ENCODE measurements around the gene TES.
A peak's percentile ranks its signal among the peaks of the same experiment; 100 is the strongest.
"Not testable (repeated sequence)": the region's sequence is repeated elsewhere in the genome, so short reads cannot be mapped to it uniquely, and the experiment has no call there.

The TES gene, protein sequence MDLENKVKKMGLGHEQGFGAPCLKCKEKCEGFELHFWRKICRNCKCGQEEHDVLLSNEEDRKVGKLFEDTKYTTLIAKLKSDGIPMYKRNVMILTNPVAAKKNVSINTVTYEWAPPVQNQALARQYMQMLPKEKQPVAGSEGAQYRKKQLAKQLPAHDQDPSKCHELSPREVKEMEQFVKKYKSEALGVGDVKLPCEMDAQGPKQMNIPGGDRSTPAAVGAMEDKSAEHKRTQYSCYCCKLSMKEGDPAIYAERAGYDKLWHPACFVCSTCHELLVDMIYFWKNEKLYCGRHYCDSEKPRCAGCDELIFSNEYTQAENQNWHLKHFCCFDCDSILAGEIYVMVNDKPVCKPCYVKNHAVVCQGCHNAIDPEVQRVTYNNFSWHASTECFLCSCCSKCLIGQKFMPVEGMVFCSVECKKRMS

GRCh38 chr7:116210345-116211005, at the start of gene TES:
TSS of gene TES (plus strand) at chr7:116210539. CDS start at chr7:116210708, 169 bp downstream.
- peak; percentile 95 for DNase-seq (ENCODE audit: low spot score)

GRCh38 chr7:116161728-116162127, 48.6 kb upstream of the TES start:
- DNase-seq (ENCODE audit: low spot score) = peak; percentile 60

DNA sequence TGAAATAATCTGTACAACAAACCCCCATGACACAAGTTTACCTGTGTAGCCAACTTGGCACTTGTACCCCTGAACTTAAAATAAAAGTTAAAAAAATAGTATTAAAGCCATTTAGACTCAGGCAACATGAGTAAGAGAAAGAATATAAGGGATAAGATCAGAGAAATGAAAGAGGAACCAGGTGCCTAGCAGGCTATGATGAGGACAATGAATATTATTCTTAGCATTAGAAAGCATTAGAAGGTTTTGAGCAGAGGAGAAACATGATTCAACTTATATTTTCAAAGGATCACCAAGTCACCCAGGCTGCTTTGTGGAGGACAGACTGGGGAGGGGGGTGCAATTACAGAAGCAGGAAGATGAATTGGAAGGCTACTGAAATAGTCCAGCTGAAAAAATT, 48.1 kb upstream of the TES start:
- DNase-seq (ENCODE audit: low spot score) = no peak

DNA sequence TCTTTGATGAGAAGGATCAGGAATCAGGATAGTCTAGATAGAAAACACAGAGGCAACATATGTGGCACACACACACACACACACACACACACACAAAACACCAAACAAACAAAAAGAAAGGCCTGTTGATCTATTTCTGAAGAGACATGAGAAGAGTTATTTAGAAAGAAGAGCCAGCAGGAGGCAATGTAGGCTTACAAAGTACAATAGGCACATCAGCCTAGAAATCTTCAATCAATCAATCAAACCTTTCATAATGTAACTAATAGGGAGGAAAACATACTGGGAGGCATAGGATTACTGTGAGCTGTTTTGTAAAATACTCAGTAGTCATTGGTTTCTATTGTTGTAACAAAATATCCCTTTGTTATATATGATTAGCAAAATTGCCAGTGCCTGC, 47.3 kb upstream of the TES start:
- no peak for DNase-seq (ENCODE audit: low spot score)

GRCh38 chr7:116164552-116165306, 45.6 kb upstream of the TES start:
- DNase-seq (ENCODE audit: low spot score) = no peak

DNA sequence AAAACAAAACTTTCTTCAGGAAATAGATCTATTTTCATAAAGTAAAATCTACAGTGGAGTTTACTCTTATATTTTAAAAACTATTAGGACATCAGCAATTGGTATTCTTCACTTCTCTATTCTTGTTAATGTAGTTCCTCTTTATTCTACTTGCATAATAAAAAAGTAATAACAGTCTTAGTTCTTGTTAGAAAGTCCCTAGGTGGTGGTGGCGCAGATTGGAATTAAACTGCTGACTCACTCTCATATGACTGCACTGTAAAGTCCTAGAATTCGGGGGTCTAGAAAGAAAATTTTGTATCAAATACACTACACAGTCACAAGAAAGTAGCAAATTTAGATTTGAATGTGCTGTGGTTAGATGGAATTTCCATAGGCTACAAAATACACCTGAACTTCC, 44.6 kb upstream of the TES start:
- no peak for DNase-seq (ENCODE audit: low spot score)

DNA sequence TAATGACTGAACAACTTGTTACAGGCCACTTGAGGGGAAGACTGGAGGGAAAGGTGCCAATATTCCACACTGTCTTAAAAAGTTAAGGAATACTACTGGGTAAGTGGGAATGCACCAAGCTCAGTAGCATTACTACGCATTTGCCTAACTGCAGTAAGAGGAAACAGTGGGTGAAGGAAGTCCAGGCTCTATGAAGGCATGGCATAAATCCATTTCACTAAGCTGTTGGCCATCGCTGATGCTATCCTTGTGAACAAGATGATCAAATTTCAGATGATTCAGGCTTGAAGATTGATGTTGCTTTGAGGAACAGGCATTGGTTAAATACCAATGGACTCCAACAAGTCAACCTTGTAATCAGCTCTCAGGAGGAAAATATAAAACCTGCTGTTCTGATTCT, 44.2 kb upstream of the TES start:
- DNase-seq (ENCODE audit: low spot score) = no peak

- no peak for DNase-seq (ENCODE audit: low spot score)
These were observed 43.2 kb upstream of the TES start for GRCh38 chr7:116167177-116167576.

GRCh38 chr7:116169060-116169459, 41.3 kb upstream of the TES start:
- DNase-seq (ENCODE audit: low spot score) = no peak

GRCh38 chr7:116170180-116170579, 40.2 kb upstream of the TES start:
- DNase-seq (ENCODE audit: low spot score) = no peak

- DNase-seq (ENCODE audit: low spot score) = no peak
These were observed 39.2 kb upstream of the TES start for GRCh38 chr7:116171094-116171493.

- no peak for DNase-seq (ENCODE audit: low spot score)
These were observed 38.0 kb upstream of the TES start for GRCh38 chr7:116172353-116172752.

GRCh38 chr7:116173051-116174028, 37.0 kb upstream of the TES start:
- peak; percentile 23 for DNase-seq (ENCODE audit: low spot score)

GRCh38 chr7:116175095-116175494, 35.2 kb upstream of the TES start:
- not testable (repeated sequence) for DNase-seq (ENCODE audit: low spot score)

DNA sequence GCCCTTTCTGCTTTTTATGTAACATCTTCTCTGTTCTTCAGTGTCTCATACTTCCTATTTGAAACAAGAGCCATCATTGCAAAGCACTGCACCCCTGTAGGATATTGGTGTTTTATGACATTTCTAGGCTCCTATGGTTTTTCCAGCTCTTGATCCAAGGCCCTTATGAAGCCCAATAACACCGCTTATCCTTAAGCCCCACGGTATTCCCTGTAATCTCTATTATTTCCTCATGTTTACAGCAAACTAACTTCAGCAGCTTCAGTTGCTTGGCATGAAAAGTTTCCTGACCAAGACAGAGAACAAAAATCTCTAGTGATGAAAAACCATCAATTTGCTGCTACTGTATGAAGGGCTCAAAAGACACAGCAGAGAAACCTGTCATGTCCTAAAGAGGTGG, 34.1 kb upstream of the TES start:
- no peak for DNase-seq (ENCODE audit: low spot score)

DNA sequence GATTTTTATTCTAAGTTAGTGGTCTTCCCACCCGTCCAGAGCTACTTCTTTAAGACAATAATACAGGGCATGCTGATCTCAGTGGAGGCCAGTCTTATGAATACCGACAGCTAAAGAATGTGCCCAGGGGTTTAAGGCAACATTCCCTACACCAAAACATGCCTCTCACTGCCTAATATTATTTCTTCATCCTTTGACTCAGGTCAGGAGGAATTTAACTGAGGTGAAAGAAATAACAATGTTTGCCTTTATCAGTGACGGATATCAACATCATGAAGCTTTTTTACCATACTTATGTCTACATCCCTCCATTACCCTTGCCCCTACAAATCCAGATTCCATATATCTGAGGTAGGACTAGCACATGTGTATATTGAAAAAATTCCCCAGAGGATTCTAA, 33.3 kb upstream of the TES start:
- DNase-seq (ENCODE audit: low spot score) = no peak

- peak; percentile 37 for DNase-seq (ENCODE audit: low spot score)
These were observed 30.0 kb upstream of the TES start for GRCh38 chr7:116180302-116180701.

- no peak for DNase-seq (ENCODE audit: low spot score)
These were observed 28.3 kb upstream of the TES start for GRCh38 chr7:116182023-116182422.

DNA sequence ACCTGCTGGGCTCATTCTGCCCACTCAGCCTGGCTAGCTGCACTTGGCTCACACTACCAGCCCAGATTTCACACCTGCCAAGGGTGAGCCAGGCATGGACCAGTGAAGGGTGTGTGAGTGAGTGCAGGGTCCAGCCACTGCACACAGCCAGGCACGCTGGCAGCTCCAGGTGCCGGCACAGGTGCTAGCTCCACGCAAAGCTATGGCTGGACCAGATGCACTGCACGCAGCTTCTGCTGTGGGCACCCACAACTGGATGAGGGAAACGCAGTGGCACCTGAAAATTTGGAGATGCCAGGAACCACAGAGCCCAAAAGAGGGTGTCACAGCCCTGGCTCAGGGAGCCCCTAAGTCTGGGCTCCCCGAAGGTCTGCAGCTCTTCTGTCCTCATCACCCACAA, 24.9 kb upstream of the TES start:
- DNase-seq (ENCODE audit: low spot score) = no peak

DNA sequence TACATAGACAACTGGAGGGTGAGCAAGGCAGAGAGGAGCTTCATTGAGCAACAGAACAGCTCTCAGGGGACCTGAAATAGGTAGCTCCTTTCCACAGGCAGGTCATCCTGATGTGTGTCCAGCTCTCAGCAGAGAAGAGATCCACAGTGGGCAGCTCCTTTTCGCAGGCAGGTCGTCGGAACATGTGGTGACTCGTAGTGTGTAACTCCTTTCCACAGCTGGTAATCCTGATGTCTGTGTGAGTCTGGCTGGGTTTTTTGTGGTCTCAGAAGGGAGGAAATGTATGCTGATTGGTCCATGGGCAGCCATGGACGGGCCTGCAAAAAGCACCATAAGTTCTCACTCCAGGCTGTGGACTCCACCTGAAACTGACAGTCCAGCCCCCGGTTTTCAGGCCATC, 24.4 kb upstream of the TES start:
- no peak for DNase-seq (ENCODE audit: low spot score)

GRCh38 chr7:116187400-116187799, 22.9 kb upstream of the TES start:
- no peak for DNase-seq (ENCODE audit: low spot score)

Data from iPS-NIHi11 (cell line).